HepG2 (cell line): ENCODE data around the gene PXDC1. TPM values are rescaled to one million over a fixed set of nuclear protein-coding genes. Genes with fewer than 3 reads are reported as not detected.

Experiments
- ATAC-seq: fragments of 200-7000 bp; cut with Tn5 transposase; 3 replicates; pipeline ENCODE4 v1.9.1; 2020; ENCODE audit warnings: mild to moderate bottlenecking, moderate library complexity
- BruUV-seq: library from RNA; stranded (reverse); fragments of 400-500 nt; replicated peaks from 2 replicates; lab custom pipeline; 2021; lab: Mats Ljungman, UMichigan
- CTCF ChIA-PET: fragments of 300-600 bp; formaldehyde crosslinking; extraction: SDS; loops from one replicate; lab custom pipeline; 2021; ENCODE audit warnings: low total read pairs, inconsistent platforms, low intra/inter-chr PET ratio; lab: Yijun Ruan, JAX
- POLR2A ChIA-PET: fragments of 350-600 bp; sonication (Branson Sonifier 250); formaldehyde crosslinking; loops from one replicate; lab custom pipeline; 2020; ENCODE audit warnings: antibody characterized with exemption, inconsistent platforms; lab: Yijun Ruan, JAX
- DNase-seq: peaks from one replicate; pipeline ENCODE4 v3.0.0-alpha.2; 2015; ENCODE audit warnings: low spot score
- FAIRE-seq: peaks from 3 replicates; lab custom pipeline; 2011; peaks lifted over from hg19 to GRCh38; lab: Jason Lieb, UNC
- H2AFZ ChIP-seq: one replicate; pipeline ENCODE4 v1.6.1; 2011; ENCODE audit warnings: low read length, inconsistent platforms
- H3K27ac ChIP-seq: fragments of 300-600 bp; 3 replicates; pipeline ENCODE4 v1.8.0; 2011; ENCODE audit warnings: mixed run types, mild to moderate bottlenecking, mixed read lengths, low read length, inconsistent platforms; ENCODE audit not compliant: insufficient read depth; ENCODE audit errors: extremely low read length
- H3K27me3 ChIP-seq, 2 experiments: fragments of 200-600 bp in 1 of 2; 2 replicates in 1 of 2; 3 replicates in 1 of 2; pipeline versions ENCODE4 v1.6.0 to v1.8.0; 2011; ENCODE audit warnings: low read length in 2 of 2, mild to moderate bottlenecking in 2 of 2, moderate library complexity in 2 of 2, inconsistent platforms in 1 of 2; ENCODE audit not compliant: insufficient read depth in 2 of 2, control insufficient read depth in 1 of 2
- H3K36me3 ChIP-seq, 2 experiments: fragments of 200-600 bp in 1 of 2; replicated peaks in 1 of 2; 2 replicates in 1 of 2; 3 replicates in 1 of 2; pipeline versions ENCODE4 v1.5.1 to v1.8.0; 2011; ENCODE audit warnings: low read length in 2 of 2, inconsistent platforms in 1 of 2; ENCODE audit not compliant: insufficient read depth in 2 of 2, control insufficient read depth in 1 of 2
- H3K4me1 ChIP-seq: 2 replicates; pipeline ENCODE4 v1.5.1; 2012; ENCODE audit warnings: low read length, inconsistent platforms; ENCODE audit not compliant: insufficient read depth
- H3K4me2 ChIP-seq: 2 replicates; pipeline ENCODE4 v1.6.0; 2011; ENCODE audit warnings: low read depth, low read length, inconsistent platforms
- H3K4me3 ChIP-seq, 3 experiments: fragments of 200-600 bp in 1 of 3; sonication (generic), shearing (Covaris generic) in 1 of 3; replicated peaks in 1 of 3; 2 replicates each; pipeline ENCODE4 v1.5.1; 2011 to 2016; ENCODE audit warnings: low read length in 3 of 3, inconsistent platforms in 2 of 3, low read depth in 2 of 3, mild to moderate bottlenecking in 2 of 3, control low read depth in 1 of 3, mixed read lengths in 1 of 3; ENCODE audit not compliant: insufficient read depth in 1 of 3
- H3K79me2 ChIP-seq: one replicate; pipeline ENCODE4 v1.6.1; 2011; ENCODE audit warnings: low read length, inconsistent platforms; ENCODE audit not compliant: insufficient read depth
- H3K9ac ChIP-seq: 2 replicates; pipeline ENCODE4 v1.6.0; 2011; ENCODE audit warnings: mild to moderate bottlenecking, low read depth, low read length, inconsistent platforms; ENCODE audit not compliant: insufficient read depth
- H3K9me3 ChIP-seq: 2 replicates; pipeline ENCODE4 v1.5.1; 2012; ENCODE audit warnings: mild to moderate bottlenecking, low read length
- H4K20me1 ChIP-seq: 2 replicates; pipeline ENCODE4 v1.6.0; 2011; ENCODE audit warnings: inconsistent platforms, mild to moderate bottlenecking, low read length, moderate library complexity; ENCODE audit not compliant: insufficient read depth
- LCORL ChIP-seq, 2 experiments: fragments of 450-650 bp in 1 of 2; sonication (generic) in 1 of 2; formaldehyde crosslinking in 1 of 2; IDR thresholded peaks; 2 replicates each; pipeline versions ENCODE4 v1.5.0 to v1.6.1; 2017 to 2020; ENCODE audit warnings: antibody characterized with exemption in 1 of 2, missing genetic modification reagents in 1 of 2
- SNRNP70 ChIP-seq: fragments of 200-400 bp; formaldehyde crosslinking; IDR thresholded peaks from 2 replicates; pipeline ENCODE4 v1.6.1; 2017; ENCODE audit warnings: mild to moderate bottlenecking, low read depth, low read length, moderate library complexity
- STAT6 ChIP-seq: sonication (generic); formaldehyde crosslinking; IDR thresholded peaks from 2 replicates; pipeline ENCODE4 v1.4.0; 2020; ENCODE audit warnings: missing genetic modification reagents, mild to moderate bottlenecking, borderline replicate concordance
- THAP7 ChIP-seq: sonication (generic); formaldehyde crosslinking; IDR thresholded peaks from 2 replicates; pipeline ENCODE4 v1.8.1; 2023; ENCODE audit warnings: mild to moderate bottlenecking, missing genetic modification reagents
- ZBTB33 ChIP-seq: sonication (generic); formaldehyde crosslinking; IDR thresholded peaks from 2 replicates; pipeline ENCODE4 v1.4.0; 2020; ENCODE audit warnings: missing genetic modification reagents
- ZBTB43 ChIP-seq: sonication (generic); formaldehyde crosslinking; conservative IDR thresholded peaks from 2 replicates; pipeline ENCODE4 v1.4.0; 2020; ENCODE audit warnings: missing genetic modification reagents
- ZC3H13 ChIP-seq: sonication (generic); formaldehyde crosslinking; IDR thresholded peaks from 2 replicates; pipeline ENCODE4 v1.8.1; 2023; ENCODE audit warnings: mild to moderate bottlenecking, missing genetic modification reagents, moderate library complexity
- ZNF451 ChIP-seq: sonication (generic); formaldehyde crosslinking; IDR thresholded peaks from 2 replicates; pipeline ENCODE4 v1.5.0; 2020; ENCODE audit warnings: mild to moderate bottlenecking, missing genetic modification reagents
- WGBS: methylation state at CpG from one replicate; pipeline ENCODE4 v1.1.6; 2017; ENCODE audit warnings: low lambda C conversion rate; 5-methylcytosine and 5-hydroxymethylcytosine counted together
- in situ Hi-C: cut with HindIII; loops from 2 replicates; pipeline ENCODE4 v1.10.0; 2017; ENCODE audit warnings: low pct_unique_long_range_greater_than_20kb; ENCODE audit not compliant: extremely low pct_ligation_motif_present
- intact Hi-C: fragments of 100-400 bp; cut with micrococcal nuclease; formaldehyde crosslinking; loops from one replicate; pipeline ENCODE4 v1.10.0; 2022; ENCODE audit not compliant: unreplicated experiment
- polyA plus RNA-seq, 8 experiments: library from polyadenylated mRNA; depleted of rRNA in 3 of 8; stranded (reverse) in 7 of 8; unstranded in 1 of 8; fragments of >200 nt; fragmentation: Illumina TruSeq in 4 of 8; extraction: Trizol in 4 of 8; gene quantifications; 2 replicates each; pipeline versions ENCODE4 v1.2.1 to v1.2.3, GENCODE V29; 2011 to 2016; ENCODE audit warnings: low read depth in 4 of 8, missing spikeins in 1 of 8, mixed read lengths in 1 of 8; ENCODE audit not compliant: insufficient read depth in 1 of 8
- total RNA-seq, 5 experiments: library from RNA; depleted of rRNA; stranded (reverse); fragments of >200 nt; fragmentation: Illumina TruSeq; extraction: Trizol; gene quantifications; 2 replicates each; pipeline ENCODE4 v1.2.3, GENCODE V29; 2016; ENCODE audit warnings: low read depth in 1 of 5
- TF ChIP-seq, protein P1 (sequence below): sonication (generic); formaldehyde crosslinking; IDR thresholded peaks from 2 replicates; pipeline ENCODE4 v1.8.1; 2023; ENCODE audit warnings: mild to moderate bottlenecking, missing genetic modification reagents
- TF ChIP-seq, protein P2 (sequence below): IDR thresholded peaks from 2 replicates; pipeline ENCODE4 v1.6.1; 2012; ENCODE audit warnings: inconsistent platforms

Gene PXDC1
- total and polyA plus RNA-seq, 2 of the 13 experiments (the other 11 are each of a cell fraction or from before 2014, with no cell fraction given), result 32.4 to 34.7 TPM

DNA sequence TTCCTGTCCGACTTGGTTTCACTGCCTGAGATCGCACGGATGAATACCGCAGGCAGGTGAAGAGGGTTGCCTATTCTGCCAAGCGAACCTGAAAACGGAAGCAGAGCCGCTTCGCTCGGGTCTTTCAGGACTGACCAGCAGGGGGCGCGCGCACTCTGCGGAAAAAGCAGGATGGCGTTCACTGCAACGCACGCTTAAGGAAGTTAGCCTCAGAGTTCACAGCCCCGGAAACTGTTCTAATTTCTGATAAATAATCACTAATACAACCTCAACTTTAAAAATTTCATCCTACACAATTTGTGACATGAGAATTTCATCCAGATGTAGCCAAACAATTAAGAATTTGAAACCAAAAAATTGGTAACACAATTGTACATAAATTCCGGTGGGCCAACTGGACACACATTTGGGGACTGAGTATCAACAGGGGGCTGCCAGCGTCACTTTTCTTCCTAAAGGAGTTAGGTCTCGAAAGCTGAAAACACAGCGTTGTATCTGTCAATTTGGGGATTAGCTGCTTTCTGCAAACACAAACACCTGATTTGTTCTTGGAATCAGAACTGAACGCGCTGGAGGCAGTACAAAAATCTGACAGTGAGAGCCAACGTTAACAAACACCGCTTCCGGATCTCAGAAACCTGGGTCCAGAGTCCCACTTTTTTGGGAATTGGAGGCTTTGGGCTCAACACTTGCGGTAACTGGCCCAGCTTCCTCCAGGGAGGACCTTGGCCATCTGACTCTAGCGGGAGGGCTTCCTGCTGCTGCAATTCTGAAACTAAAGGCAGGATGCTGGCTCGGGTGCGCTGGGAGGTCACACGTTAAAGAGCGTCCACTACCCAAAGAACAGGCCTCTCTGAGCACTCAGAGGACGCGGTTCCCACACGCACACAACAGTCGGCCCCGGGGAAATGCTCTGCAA, 8.8 kb downstream of the PXDC1 start (continued):
- TF ChIP-seq THAP7 (CRISPR knock-in tag) (no peak), ZNF451 (no peak; the same call in 1 of the 2 replicates), ZBTB33 (0 out of 2 replicates have a peak, but pooled peaks have one; percentile 45), ZBTB43 (CRISPR knock-in tag) (peak; percentile 72; the same call in 1 of the 2 replicates)

DNA sequence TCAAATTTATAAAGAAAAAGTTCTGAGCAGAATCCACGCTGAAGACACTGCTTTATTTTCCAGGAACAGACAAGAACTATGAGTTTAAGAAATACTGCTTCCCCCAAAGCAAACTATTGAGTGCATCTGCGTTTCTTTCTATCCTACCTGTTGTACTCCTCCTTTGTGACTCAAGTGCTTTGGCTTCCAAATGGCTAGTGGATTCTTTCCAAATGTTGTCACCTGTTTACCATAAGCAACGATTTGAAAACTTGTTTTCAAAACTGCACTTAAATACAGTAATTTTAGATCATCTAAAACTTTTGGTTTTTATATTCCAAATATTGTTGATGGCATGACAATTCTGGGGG, 9.5 kb downstream of the PXDC1 start:
- ChIA-PET CTCF (interaction anchor here (0.7 to 3.5 kb wide), 12 partner anchors 10 to 462 kb away, joined by 3 to 45 read pairs (median 6); partner anchors contain the start of gene FAM50B), POLR2A (interaction anchor here (1.2 kb wide), 2 partner anchors 99 kb away, joined by 3 to 6 read pairs; no protein-coding TSS in a partner anchor)
- Histone ChIP-seq H4K20me1 (peaks cover 61% of the 10 kb centered on the region), H3K9ac (no peak overlapping the region), H3K4me2 (peak overlapping the region; percentile 75), H3K4me1 (peaks cover 63% of the 10 kb centered on the region), H3K27me3 (no peaks in the 10 kb centered on the region), H3K27ac (no peak overlapping the region), H3K4me3 (peak overlapping the region in 1 of 3 experiments; percentile 60; a peak in 1 of 6 replicates), H3K36me3 (peaks cover 27 to 47% of the 10 kb centered on the region in 2 experiments), H2AFZ (no peak overlapping the region), H3K9me3 (no peaks in the 10 kb centered on the region), H3K79me2 (peaks cover 69% of the 10 kb centered on the region)
- ATAC-seq (no peak), DNase-seq (no peak), FAIRE-seq (no peak)
- intact Hi-C loops (loop anchor here (1.0 to 2.0 kb wide), 5 partner anchors 143 to 267 kb away; no protein-coding TSS in a partner anchor), in situ Hi-C loops (loop anchor here (5.0 kb wide), 2 partner anchors 185 to 250 kb away; no protein-coding TSS in a partner anchor)
- 92% methylated on average over 3 of the region's 3 CpGs for WGBS
- no TSS peak for BruUV-seq
- TF ChIP-seq LCORL (IDR thresholded peaks at IDR 0.05), result no peak
- no peak for TF ChIP-seq LCORL (CRISPR knock-in tag; IDR thresholded peaks at IDR 0.05)
- TF ChIP-seq ZC3H13 (CRISPR knock-in tag), result no peak
- TF ChIP-seq, protein P1, sequence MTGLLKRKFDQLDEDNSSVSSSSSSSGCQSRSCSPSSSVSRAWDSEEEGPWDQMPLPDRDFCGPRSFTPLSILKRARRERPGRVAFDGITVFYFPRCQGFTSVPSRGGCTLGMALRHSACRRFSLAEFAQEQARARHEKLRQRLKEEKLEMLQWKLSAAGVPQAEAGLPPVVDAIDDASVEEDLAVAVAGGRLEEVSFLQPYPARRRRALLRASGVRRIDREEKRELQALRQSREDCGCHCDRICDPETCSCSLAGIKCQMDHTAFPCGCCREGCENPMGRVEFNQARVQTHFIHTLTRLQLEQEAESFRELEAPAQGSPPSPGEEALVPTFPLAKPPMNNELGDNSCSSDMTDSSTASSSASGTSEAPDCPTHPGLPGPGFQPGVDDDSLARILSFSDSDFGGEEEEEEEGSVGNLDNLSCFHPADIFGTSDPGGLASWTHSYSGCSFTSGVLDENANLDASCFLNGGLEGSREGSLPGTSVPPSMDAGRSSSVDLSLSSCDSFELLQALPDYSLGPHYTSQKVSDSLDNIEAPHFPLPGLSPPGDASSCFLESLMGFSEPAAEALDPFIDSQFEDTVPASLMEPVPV (CRISPR knock-in tag), result 0 out of 2 replicates have a peak, but pooled peaks have one; percentile 14
- TF ChIP-seq, protein P2, sequence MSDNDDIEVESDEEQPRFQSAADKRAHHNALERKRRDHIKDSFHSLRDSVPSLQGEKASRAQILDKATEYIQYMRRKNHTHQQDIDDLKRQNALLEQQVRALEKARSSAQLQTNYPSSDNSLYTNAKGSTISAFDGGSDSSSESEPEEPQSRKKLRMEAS, result no peak
- no peak for TF ChIP-seq SNRNP70
- no peak; the same call in 1 of the 2 replicates for TF ChIP-seq STAT6 (CRISPR knock-in tag)
